IMR-90 (cell line): Measurements from ENCODE around the gene TVP23A. TPM values are rescaled to one million over a fixed set of nuclear protein-coding genes. Genes with fewer than 3 reads are reported as not detected.
"Not testable (repeated sequence)": the region's sequence is repeated elsewhere in the genome, so short reads cannot be mapped to it uniquely, and the experiment has no call there.

Experiments used
- ATAC-seq: fragments of 200-7000 bp; cut with Tn5 transposase; 2 replicates; pipeline ENCODE4 v1.9.1; 2020; ENCODE audit warnings: low read depth, mild to moderate bottlenecking, moderate library complexity
- BruUV-seq: library from RNA; stranded (reverse); fragments of 400-500 nt; replicated peaks from 2 replicates; lab custom pipeline; 2021; lab: Mats Ljungman, UMichigan
- CTCF ChIA-PET: fragments of 300-600 bp; formaldehyde crosslinking; extraction: SDS; loops from one replicate; lab custom pipeline; 2021; ENCODE audit warnings: antibody characterized with exemption; lab: Yijun Ruan, JAX
- POLR2A ChIA-PET: fragments of 300-600 bp; sonication (Branson Sonifier 250); formaldehyde crosslinking; loops from one replicate; lab custom pipeline; 2022; ENCODE audit warnings: antibody characterized with exemption; ENCODE audit not compliant: unreplicated experiment; lab: Charles Lee
- DNase-seq: peaks from one replicate; pipeline ENCODE4 v3.0.0; 2013
- H2AFZ ChIP-seq: replicated peaks from 2 replicates; pipeline ENCODE3; 2013; ENCODE audit warnings: low read length, mild to moderate bottlenecking; ENCODE audit not compliant: poor library complexity
- H2AK5ac ChIP-seq: 2 replicates; pipeline ENCODE4 v1.6.1; 2013; ENCODE audit warnings: low read depth, low read length, inconsistent platforms
- H2AK9ac ChIP-seq: replicated peaks from 2 replicates; pipeline ENCODE3; 2013; ENCODE audit warnings: mild to moderate bottlenecking, low read depth, low read length, moderate library complexity; ENCODE audit not compliant: poor library complexity
- H2BK120ac ChIP-seq: 2 replicates; pipeline ENCODE4 v1.6.1; 2013; ENCODE audit warnings: low read depth, low read length, inconsistent platforms
- H2BK15ac ChIP-seq: 3 replicates; pipeline ENCODE4 v1.6.1; 2013; ENCODE audit warnings: low read depth, low read length, inconsistent platforms
- H2BK20ac ChIP-seq: 2 replicates; pipeline ENCODE4 v1.6.1; 2013; ENCODE audit warnings: low read depth, mild to moderate bottlenecking, inconsistent platforms, low read length, moderate library complexity
- H2BK5ac ChIP-seq: 2 replicates; pipeline ENCODE4 v1.6.1; 2013; ENCODE audit warnings: mild to moderate bottlenecking, low read depth, low read length, inconsistent platforms; ENCODE audit not compliant: poor library complexity, severe bottlenecking
- H3K14ac ChIP-seq: replicated peaks from 2 replicates; pipeline ENCODE4 v1.6.1; 2013; ENCODE audit warnings: low read depth, low read length, inconsistent platforms
- H3K18ac ChIP-seq: 2 replicates; pipeline ENCODE4 v1.6.1; 2013; ENCODE audit warnings: low read depth, low read length, control low read depth
- H3K23ac ChIP-seq: 2 replicates; pipeline ENCODE4 v1.6.1; 2013; ENCODE audit warnings: low read depth, low read length, inconsistent platforms
- H3K27ac ChIP-seq: 2 replicates; pipeline ENCODE4 v1.5.1; 2013; ENCODE audit warnings: mild to moderate bottlenecking, control low read depth, low read length; ENCODE audit not compliant: insufficient read depth
- H3K27me3 ChIP-seq: 2 replicates; pipeline ENCODE4 v1.6.1; 2013; ENCODE audit warnings: low read length; ENCODE audit not compliant: control insufficient read depth, insufficient read depth
- H3K36me3 ChIP-seq: 2 replicates; pipeline ENCODE4 v1.6.1; 2013; ENCODE audit warnings: low read length, mixed read lengths; ENCODE audit not compliant: control insufficient read depth, insufficient read depth
- H3K4ac ChIP-seq: 2 replicates; pipeline ENCODE4 v1.6.1; 2013; ENCODE audit warnings: low read depth, low read length, inconsistent platforms
- H3K4me1 ChIP-seq: 2 replicates; pipeline ENCODE4 v1.6.1; 2013; ENCODE audit warnings: low read length, mixed read lengths; ENCODE audit not compliant: control insufficient read depth, insufficient read depth
- H3K4me2 ChIP-seq: 2 replicates; pipeline ENCODE4 v1.6.1; 2013; ENCODE audit warnings: low read depth, mild to moderate bottlenecking, control low read depth, low read length, moderate library complexity
- H3K4me3 ChIP-seq: 2 replicates; pipeline ENCODE4 v1.5.1; 2013; ENCODE audit warnings: low read depth, mild to moderate bottlenecking, control low read depth, low read length, moderate library complexity; ENCODE audit not compliant: insufficient read depth
- H3K56ac ChIP-seq: 2 replicates; pipeline ENCODE4 v1.6.1; 2013; ENCODE audit warnings: low read length, inconsistent platforms; ENCODE audit not compliant: insufficient read depth; ENCODE audit errors: extremely low read depth
- H3K79me1 ChIP-seq, 2 experiments: 2 replicates each; pipeline ENCODE4 v1.6.1; 2013; ENCODE audit warnings: low read length in 2 of 2, inconsistent platforms in 1 of 2, low read depth in 1 of 2
- H3K9ac ChIP-seq: 2 replicates; pipeline ENCODE4 v1.6.1; 2013; ENCODE audit warnings: low read depth, low read length, control low read depth
- H3K9me1 ChIP-seq: 2 replicates; pipeline ENCODE4 v1.6.1; 2013; ENCODE audit warnings: low read length, inconsistent platforms; ENCODE audit not compliant: insufficient read depth
- H3K9me3 ChIP-seq: 2 replicates; pipeline ENCODE4 v1.6.1; 2013; ENCODE audit warnings: low read length; ENCODE audit not compliant: control insufficient read depth, insufficient read depth
- H4K20me1 ChIP-seq: 2 replicates; pipeline ENCODE4 v1.6.1; 2013; ENCODE audit warnings: low read length, inconsistent platforms; ENCODE audit not compliant: insufficient read depth
- H4K5ac ChIP-seq: 2 replicates; pipeline ENCODE4 v1.6.1; 2013; ENCODE audit warnings: mild to moderate bottlenecking, low read depth, low read length, control low read depth
- H4K8ac ChIP-seq, 2 experiments: 2 replicates each; pipeline ENCODE4 v1.6.1; 2013; ENCODE audit warnings: low read depth in 2 of 2, low read length in 2 of 2, control low read depth in 1 of 2, inconsistent platforms in 1 of 2
- H4K91ac ChIP-seq: 2 replicates; pipeline ENCODE4 v1.6.1; 2013; ENCODE audit warnings: low read depth, low read length, inconsistent platforms; ENCODE audit not compliant: insufficient read depth
- WGBS, 2 experiments: methylation state at CpG; one replicate each; pipeline versions ENCODE4 v1.1.5 to v1.1.7; 2013; ENCODE audit warnings: missing lambda C conversion rate in 2 of 2; ENCODE audit not compliant: insufficient read length in 1 of 2; ENCODE audit errors: extremely low coverage in 2 of 2; 5-methylcytosine and 5-hydroxymethylcytosine counted together
- dilution Hi-C: fragments of 300-500 bp; cut with HindIII; formaldehyde crosslinking; loops from one replicate; pipeline ENCODE4 v1.14.3; 2018; ENCODE audit warnings: low sequenced_read_pairs; ENCODE audit not compliant: unreplicated experiment
- in situ Hi-C: fragments of 300-500 bp; cut with MboI; formaldehyde crosslinking; loops from 3 replicates; pipeline ENCODE4 v1.14.3; 2019; ENCODE audit warnings: low sequenced_read_pairs, inconsistent platforms, mixed read lengths
- intact Hi-C: fragments of 100-400 bp; cut with micrococcal nuclease; formaldehyde crosslinking; loops from 2 replicates; pipeline ENCODE4 v1.10.0; 2022
- polyA plus RNA-seq, 3 experiments: library from polyadenylated mRNA; depleted of rRNA; stranded (reverse); fragments of >200 nt; gene quantifications; 2 replicates each; pipeline ENCODE4 v1.2.3, GENCODE V29; 2012; ENCODE audit warnings: low replicate concordance in 1 of 3
- total RNA-seq: library from RNA; depleted of rRNA; stranded (reverse); fragments of >200 nt; gene quantifications from 2 replicates; pipeline ENCODE4 v1.2.3, GENCODE V29; 2012

Gene TVP23A
- total and polyA plus RNA-seq, 2 of the 4 experiments (the other 2 are of a cell fraction) = not detected

- H3K79me1 ChIP-seq, H2AK5ac ChIP-seq, H4K91ac ChIP-seq, intact Hi-C loops, H3K18ac ChIP-seq, H2AK9ac ChIP-seq, H3K23ac ChIP-seq, H2BK5ac ChIP-seq, H3K27me3 ChIP-seq, CTCF ChIA-PET, H4K8ac ChIP-seq, H3K9ac ChIP-seq, BruUV-seq, H2AFZ ChIP-seq, ATAC-seq, H2BK20ac ChIP-seq, H3K4ac ChIP-seq, H3K36me3 ChIP-seq, H2BK15ac ChIP-seq, DNase-seq, H2BK120ac ChIP-seq, H3K4me3 ChIP-seq, dilution Hi-C loops, H3K14ac ChIP-seq, H4K5ac ChIP-seq, in situ Hi-C loops, H3K56ac ChIP-seq, H3K27ac ChIP-seq, H3K9me3 ChIP-seq, H3K4me2 ChIP-seq, POLR2A ChIA-PET, H3K9me1 ChIP-seq, H3K4me1 ChIP-seq, H4K20me1 ChIP-seq: not testable (repeated sequence)
- no CpG with 5 or more reads among the region's 6 CpGs for WGBS, 2 experiments
These were observed 38.7 kb downstream of the TVP23A start for GRCh38 chr16:10779908-10780307.
